Parathyroid adenoma (tissue), 2 donors: Measurements from ENCODE around the gene CDK1.
A peak's percentile ranks its signal among the peaks of the same experiment; 100 is the strongest.

Experiments used
- H2AFZ ChIP-seq: fragments of 300-600 bp; sonication (generic); one replicate; pipeline ENCODE4 v1.7.0; 2017; ENCODE audit warnings: antibody characterized with exemption, mild to moderate bottlenecking
- H3K27ac ChIP-seq: fragments of 300-600 bp; sonication (generic); one replicate; pipeline ENCODE4 v1.7.0; 2017
- H3K27me3 ChIP-seq: fragments of 300-600 bp; sonication (generic); one replicate; pipeline ENCODE4 v1.7.0; 2017; ENCODE audit warnings: low read length; ENCODE audit not compliant: control insufficient read depth, insufficient read depth
- H3K36me3 ChIP-seq: fragments of 300-600 bp; sonication (generic); one replicate; pipeline ENCODE4 v1.7.0; 2017; ENCODE audit warnings: low read length; ENCODE audit not compliant: control insufficient read depth, insufficient read depth
- H3K4me1 ChIP-seq: fragments of 300-600 bp; sonication (generic); one replicate; pipeline ENCODE4 v1.7.0; 2017; ENCODE audit warnings: control low read depth
- H3K4me2 ChIP-seq: fragments of 300-600 bp; sonication (generic); one replicate; pipeline ENCODE4 v1.7.0; 2017; ENCODE audit warnings: low read length
- H3K4me3 ChIP-seq: fragments of 300-600 bp; sonication (generic); one replicate; pipeline ENCODE4 v1.7.0; 2017; ENCODE audit warnings: low read depth, low read length
- H3K79me2 ChIP-seq: fragments of 300-600 bp; sonication (generic); one replicate; pipeline ENCODE4 v1.7.0; 2017; ENCODE audit warnings: control low read depth
- H3K9ac ChIP-seq: fragments of 300-600 bp; sonication (generic); one replicate; pipeline ENCODE4 v1.7.0; 2017; ENCODE audit warnings: mild to moderate bottlenecking
- H3K9me3 ChIP-seq: fragments of 300-600 bp; sonication (generic); one replicate; pipeline ENCODE4 v1.7.0; 2017; ENCODE audit warnings: low read length; ENCODE audit not compliant: control insufficient read depth
- CTCF ChIP-seq: fragments of 300-600 bp; sonication (generic); IDR thresholded peaks from one replicate; pipeline ENCODE4 v1.7.0; 2017; ENCODE audit warnings: antibody characterized with exemption, mild to moderate bottlenecking
- donor health status: primary hyperparathyroidism.

Gene CDK1

GRCh38 chr10:60778214-60778970, at the start of gene CDK1:
CDK1 (plus strand) TSS chr10:60778478; CDS start chr10:60780166, 1,688 bp downstream.
- no peak within 1 kb of the TSS for H3K27ac ChIP-seq
- H3K9ac ChIP-seq, result no peak within 1 kb of the TSS
- H3K79me2 ChIP-seq, result no peaks in the 10 kb centered on the region
- no peak for TF ChIP-seq CTCF
- peak within 1 kb of the TSS; percentile 61 for H3K4me3 ChIP-seq
- no peaks in the 10 kb centered on the region for H3K4me1 ChIP-seq
- H3K27me3 ChIP-seq, result no peaks in the 10 kb centered on the region
- H3K36me3 ChIP-seq, result no peaks in the 10 kb centered on the region
- H2AFZ ChIP-seq, result peak within 1 kb of the TSS; percentile 72
- H3K9me3 ChIP-seq, result no peaks in the 10 kb centered on the region
- peak within 1 kb of the TSS; percentile 96 for H3K4me2 ChIP-seq

- H2AFZ ChIP-seq, result no peak overlapping the region
- no peak for TF ChIP-seq CTCF
- H3K36me3 ChIP-seq, result no peaks in the 10 kb centered on the region
- H3K27me3 ChIP-seq, result no peaks in the 10 kb centered on the region
- H3K27ac ChIP-seq, result no peak overlapping the region
- H3K9me3 ChIP-seq, result no peaks in the 10 kb centered on the region
- no peak overlapping the region for H3K4me2 ChIP-seq
- peaks cover 4% of the 10 kb centered on the region for H3K79me2 ChIP-seq
- H3K4me3 ChIP-seq, result no peak overlapping the region
- no peak overlapping the region for H3K9ac ChIP-seq
- peaks cover 4% of the 10 kb centered on the region for H3K4me1 ChIP-seq
Measured at GRCh38 chr10:60729106-60729505, 49.2 kb upstream of the CDK1 start.

GRCh38 chr10:60731134-60731885, 47.0 kb upstream of the CDK1 start:
- Histone ChIP-seq H3K4me2 (peak overlapping the region; percentile 82), H3K9ac (no peak overlapping the region), H3K9me3 (no peaks in the 10 kb centered on the region), H3K36me3 (no peaks in the 10 kb centered on the region), H3K79me2 (peaks cover 4% of the 10 kb centered on the region), H2AFZ (peak overlapping the region; percentile 84), H3K27ac (peak overlapping the region; percentile 73), H3K4me3 (peak overlapping the region; percentile 76), H3K27me3 (no peaks in the 10 kb centered on the region), H3K4me1 (peaks cover 4% of the 10 kb centered on the region)
- TF ChIP-seq CTCF, result no peak

- peak overlapping the region; percentile 76 for H3K4me3 ChIP-seq
- H3K9ac ChIP-seq, result no peak overlapping the region
- peak overlapping the region; percentile 73 for H3K27ac ChIP-seq
Measured at GRCh38 chr10:60732198-60732806, 46.0 kb upstream of the CDK1 start.

More at GRCh38 chr10:60732198-60732806, 46.0 kb upstream of the CDK1 start:
- H3K4me1 ChIP-seq, result peaks cover 4% of the 10 kb centered on the region
- peak overlapping the region; percentile 84 for H2AFZ ChIP-seq
- TF ChIP-seq CTCF, result no peak
- H3K9me3 ChIP-seq, result no peaks in the 10 kb centered on the region
- no peaks in the 10 kb centered on the region for H3K36me3 ChIP-seq
- H3K27me3 ChIP-seq, result no peaks in the 10 kb centered on the region
- H3K79me2 ChIP-seq, result peaks cover 4% of the 10 kb centered on the region
- peak overlapping the region; percentile 82 for H3K4me2 ChIP-seq
